ENCODE data around the gene VPS13D. TPM values are rescaled to one million over a fixed set of nuclear protein-coding genes. Genes with fewer than 3 reads are reported as not detected.

The VPS13D gene
- total and polyA plus RNA-seq, 10 donors, result 10.1 to 108 (median 86.3) TPM

DNA sequence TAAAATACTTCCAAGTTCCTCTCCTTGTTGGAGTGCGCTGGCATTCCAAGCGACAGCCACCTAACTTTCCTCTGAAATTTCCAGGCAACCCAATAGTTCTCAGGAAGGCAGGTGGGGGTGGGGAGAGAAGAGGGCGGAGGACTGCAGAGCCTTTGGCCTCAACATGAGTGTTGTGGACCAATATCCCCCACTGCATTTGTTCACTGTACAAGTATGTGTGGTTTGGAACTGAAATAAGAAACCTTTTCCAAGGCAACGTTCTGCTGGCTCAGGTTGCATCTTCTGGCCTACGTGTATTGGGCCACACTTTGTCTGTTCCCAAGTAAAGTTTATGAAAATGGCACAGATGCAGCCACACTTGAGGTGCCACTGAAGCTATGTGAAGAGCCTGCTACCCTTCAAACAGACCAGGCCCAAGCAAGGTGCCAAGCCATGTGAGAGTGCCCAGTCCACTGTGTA, 234.8 kb downstream of the VPS13D start:
- Histone ChIP-seq H3K9me3 (no peaks in the 10 kb centered on the region), H3K27me3 (replicated peaks in 1 of 7) (no peaks in the 10 kb centered on the region), H3K4me1 (peaks cover 0 to 4% (median 0%) of the 10 kb centered on the region in 6 donors), H3K36me3 (peaks cover 0 to 87% (median 30%) of the 10 kb centered on the region in 6 donors), H3K4me3 (no peak overlapping the region), H3K27ac (no peak overlapping the region)
- intact Hi-C loops (cut with DNase I; ENCODE audit: low total_unique reads), result no loop called here
- TF ChIP-seq POLR2AphosphoS5 (IDR thresholded peaks at IDR 0.05) (no peak), POLR2A (IDR thresholded peaks at IDR 0.05) (no peak)
- TF ChIP-seq, protein P1, sequence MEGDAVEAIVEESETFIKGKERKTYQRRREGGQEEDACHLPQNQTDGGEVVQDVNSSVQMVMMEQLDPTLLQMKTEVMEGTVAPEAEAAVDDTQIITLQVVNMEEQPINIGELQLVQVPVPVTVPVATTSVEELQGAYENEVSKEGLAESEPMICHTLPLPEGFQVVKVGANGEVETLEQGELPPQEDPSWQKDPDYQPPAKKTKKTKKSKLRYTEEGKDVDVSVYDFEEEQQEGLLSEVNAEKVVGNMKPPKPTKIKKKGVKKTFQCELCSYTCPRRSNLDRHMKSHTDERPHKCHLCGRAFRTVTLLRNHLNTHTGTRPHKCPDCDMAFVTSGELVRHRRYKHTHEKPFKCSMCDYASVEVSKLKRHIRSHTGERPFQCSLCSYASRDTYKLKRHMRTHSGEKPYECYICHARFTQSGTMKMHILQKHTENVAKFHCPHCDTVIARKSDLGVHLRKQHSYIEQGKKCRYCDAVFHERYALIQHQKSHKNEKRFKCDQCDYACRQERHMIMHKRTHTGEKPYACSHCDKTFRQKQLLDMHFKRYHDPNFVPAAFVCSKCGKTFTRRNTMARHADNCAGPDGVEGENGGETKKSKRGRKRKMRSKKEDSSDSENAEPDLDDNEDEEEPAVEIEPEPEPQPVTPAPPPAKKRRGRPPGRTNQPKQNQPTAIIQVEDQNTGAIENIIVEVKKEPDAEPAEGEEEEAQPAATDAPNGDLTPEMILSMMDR (IDR thresholded peaks at IDR 0.05 in 8 of 11, conservative IDR thresholded peaks at IDR 0.05 in 3 of 11), result no peak
- WGBS, 5 donors, result 90 to 99% (median 94%) methylated on average over 5 of the region's 5 CpGs
- no peak for DNase-seq

DNA sequence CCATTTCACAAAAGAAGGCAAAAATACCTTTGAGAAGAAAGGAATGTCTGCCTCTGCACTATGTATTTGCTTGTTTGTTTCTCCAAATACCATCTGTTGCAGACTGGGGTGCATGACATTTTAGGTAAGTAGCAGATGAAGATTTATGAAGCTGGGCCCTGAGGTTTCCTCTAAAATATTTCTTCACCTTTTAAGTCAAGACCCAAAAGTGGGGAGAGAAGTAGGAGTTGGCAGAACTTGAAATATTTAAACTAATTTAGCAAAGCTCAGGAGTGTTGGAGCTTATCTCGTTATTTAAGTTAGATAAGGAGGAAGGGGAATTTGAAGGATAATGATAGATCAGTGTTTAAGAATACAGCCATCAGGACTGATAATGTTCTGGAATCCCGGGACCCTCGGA, 235.3 kb downstream of the VPS13D start:
- Histone ChIP-seq H3K4me3 (no peak overlapping the region), H3K36me3 (peaks cover 0 to 82% (median 28%) of the 10 kb centered on the region in 6 donors), H3K9me3 (no peaks in the 10 kb centered on the region), H3K4me1 (peaks cover 0 to 9% (median 0%) of the 10 kb centered on the region in 6 donors), H3K27ac (no peak overlapping the region), H3K27me3 (replicated peaks in 1 of 7) (no peaks in the 10 kb centered on the region)
- DNase-seq, result no peak
- 93 to 96% (median 95%) methylated on average over 3 of the region's 3 CpGs for WGBS, 5 donors
- intact Hi-C loops (cut with DNase I; ENCODE audit: low total_unique reads), result no loop called here
- no peak for TF ChIP-seq POLR2A (IDR thresholded peaks at IDR 0.05)
- TF ChIP-seq, protein P1 (IDR thresholded peaks at IDR 0.05 in 8 of 11, conservative IDR thresholded peaks at IDR 0.05 in 3 of 11), result no peak

DNA sequence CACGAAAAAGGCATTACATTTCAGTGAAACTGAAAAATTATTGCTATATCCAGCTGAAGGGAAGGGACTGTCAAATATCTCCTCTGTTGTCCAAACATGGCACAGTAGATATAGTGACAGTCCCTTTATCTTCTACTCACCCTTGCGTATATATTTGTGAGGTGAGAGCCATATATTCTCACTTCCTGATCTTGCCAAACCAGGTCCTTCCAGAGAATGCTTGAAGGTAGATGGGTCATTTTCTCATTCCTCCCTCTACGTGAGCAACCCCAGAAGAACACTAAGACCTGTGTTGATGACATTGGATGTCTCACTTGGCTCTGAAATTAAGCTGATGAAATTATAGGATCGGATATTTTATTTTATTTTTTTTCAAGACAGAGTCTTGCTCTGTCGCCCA, 237.0 kb downstream of the VPS13D start:
- Histone ChIP-seq H3K27ac (no peak overlapping the region), H3K9me3 (no peaks in the 10 kb centered on the region), H3K4me1 (peaks cover 0 to 16% (median under 1%) of the 10 kb centered on the region in 6 donors), H3K36me3 (peaks cover 0 to 65% (median 16%) of the 10 kb centered on the region in 6 donors), H3K27me3 (replicated peaks in 1 of 7) (no peaks in the 10 kb centered on the region), H3K4me3 (no peak overlapping the region)
- no peak for TF ChIP-seq POLR2AphosphoS5 (IDR thresholded peaks at IDR 0.05)
- TF ChIP-seq, protein P1 (IDR thresholded peaks at IDR 0.05 in 8 of 11, conservative IDR thresholded peaks at IDR 0.05 in 3 of 11), result no peak
- no peak for DNase-seq
- WGBS, 5 donors, result 91 to 98% (median 94%) methylated on average over 5 of the region's 5 CpGs
- intact Hi-C loops (cut with DNase I; ENCODE audit: low total_unique reads), result no loop called here

DNA sequence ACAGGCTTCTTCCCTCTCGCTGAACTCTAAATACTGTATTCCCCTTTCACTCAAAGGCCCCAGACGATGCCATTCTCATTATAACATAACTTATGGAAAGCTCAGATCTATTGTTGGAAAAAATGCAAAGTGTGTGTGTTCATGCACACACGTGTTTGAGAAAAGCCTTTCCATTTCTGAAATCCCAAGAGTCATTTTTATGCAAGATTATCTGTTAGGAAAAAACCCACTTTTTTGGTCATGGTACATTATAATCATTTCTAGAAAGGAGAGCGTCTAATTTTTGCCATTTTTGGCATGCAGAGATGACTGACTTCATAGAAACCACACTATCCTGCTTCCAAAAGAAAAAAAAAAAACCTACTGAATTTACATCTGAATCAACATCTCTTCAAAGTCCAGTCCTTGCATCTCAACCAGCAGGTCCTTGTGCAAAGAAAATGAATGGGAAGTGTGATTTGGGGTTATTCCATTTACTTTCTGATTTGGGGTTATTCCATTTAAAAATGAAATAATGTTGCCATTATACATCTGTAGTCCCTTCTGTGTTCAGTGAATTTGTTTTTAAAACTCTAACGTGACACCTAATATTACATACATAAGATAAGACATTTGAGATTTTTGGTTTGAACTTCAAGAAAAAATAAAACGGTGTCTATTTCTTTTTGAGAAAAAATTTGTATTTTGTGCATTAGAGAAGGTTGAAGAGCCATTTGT, 237.9 kb downstream of the VPS13D start:
- Histone ChIP-seq H3K27ac (no peak overlapping the region), H3K9me3 (no peaks in the 10 kb centered on the region), H3K4me3 (no peak overlapping the region), H3K27me3 (replicated peaks in 1 of 7) (no peaks in the 10 kb centered on the region), H3K36me3 (peaks cover 0 to 56% (median 10%) of the 10 kb centered on the region in 6 donors), H3K4me1 (peaks cover 0 to 25% (median 9%) of the 10 kb centered on the region in 6 donors)
- TF ChIP-seq POLR2AphosphoS5 (IDR thresholded peaks at IDR 0.05) (no peak), POLR2A (IDR thresholded peaks at IDR 0.05) (no peak)
- TF ChIP-seq, protein P1 (IDR thresholded peaks at IDR 0.05 in 8 of 11, conservative IDR thresholded peaks at IDR 0.05 in 3 of 11), result no peak
- 77 to 85% (median 84%) methylated on average over 6 of the region's 6 CpGs for WGBS, 5 donors
- intact Hi-C loops (cut with DNase I; ENCODE audit: low total_unique reads), result no loop called here
- DNase-seq, result no peak
